ENCODE measurements around the gene RNF214. TPM values are rescaled to one million over a fixed set of nuclear protein-coding genes. Genes with fewer than 3 reads are reported as not detected.

Gene RNF214
- total and polyA plus RNA-seq, 2 donors (not counting 1 experiment from before 2014, with no cell fraction given): 16.0 to 36.1 TPM

- TF ChIP-seq EZH2 (IDR thresholded peaks at IDR 0.05; ENCODE audit: borderline replicate concordance, insufficient read depth, low read depth, low read length, poor library complexity, severe bottlenecking) (no peak), CTCF (IDR thresholded peaks at IDR 0.05) (no peak)
- H3K4me3 ChIP-seq (ENCODE audit: control extremely low read depth in 1 of 5, extremely low read depth in 1 of 5, insufficient read depth in 1 of 5, low read depth in 2 of 5, low read length in 4 of 5): peak overlapping the region in 4 of 5 experiments; percentile 90 to 99 (median 94)
- ATAC-seq (ENCODE audit: low read depth) (no peak), DNase-seq (no peak)
- peaks cover 0 to 3% (median 0%) of the 10 kb centered on the region in 3 donors for H3K9me3 ChIP-seq (ENCODE audit: control extremely low read depth in 1 of 3, control insufficient read depth in 2 of 3, insufficient read depth in 1 of 3, low read length in 2 of 3)
- intact Hi-C loops (cut with micrococcal nuclease): loop anchor here (1.0 to 5.0 kb wide), 4 partner anchors 52 to 587 kb away; partner anchors contain the start of genes BUD13, SIDT2 and SIK3
- peak overlapping the region; percentile 82 to 84 for H3K27ac ChIP-seq (ENCODE audit: low read length in 2 of 2)
- H3K4me1 ChIP-seq (ENCODE audit: control insufficient read depth in 2 of 2, insufficient read depth in 2 of 2, low read length in 2 of 2): peaks cover 34 to 44% of the 10 kb centered on the region in 2 donors
- H3K27me3 ChIP-seq (replicated peaks in 1 of 4; ENCODE audit: control extremely low read depth in 1 of 4, control insufficient read depth in 3 of 4, insufficient read depth in 4 of 4, low read length in 3 of 4): no peaks in the 10 kb centered on the region
- peak overlapping the region; percentile 96 for H3K4me2 ChIP-seq (replicated peaks; ENCODE audit: low read depth, low read length, poor library complexity, severe bottlenecking)
- Mint-ChIP-seq H3K9me3 (ENCODE audit: insufficient read depth) (no peaks in the 10 kb centered on the region), H3K4me3 (peak overlapping the region; percentile 95), H3K27me3 (no peaks in the 10 kb centered on the region), H3K27ac (peak overlapping the region; percentile 99), H3K4me1 (peaks cover 54% of the 10 kb centered on the region)
- peaks cover 67% of the 10 kb centered on the region for H3K79me2 ChIP-seq (ENCODE audit: control insufficient read depth, insufficient read depth, low read length)
- WGBS (ENCODE audit: insufficient coverage): 74% methylated on average over 5 of the region's 5 CpGs
- no peak overlapping the region for H2AFZ ChIP-seq (ENCODE audit: insufficient read depth, low read depth, low read length, poor library complexity, severe bottlenecking)
- H4K20me1 ChIP-seq (ENCODE audit: control insufficient read depth, insufficient read depth, low read length, poor library complexity, severe bottlenecking): no peaks in the 10 kb centered on the region
- peak overlapping the region; percentile 74 for H3K9ac ChIP-seq (ENCODE audit: low read length)
- ChIA-PET POLR2A (interaction anchor here (0.5 to 0.6 kb wide), 3 partner anchors 44 to 135 kb away, joined by 3 to 13 read pairs (median 7); no protein-coding TSS in a partner anchor), CTCF (interaction anchor here (1.2 to 19.9 kb wide), 8 partner anchors 8 to 394 kb away, joined by 3 to 309 read pairs (median 8); partner anchors contain the start of genes PAFAH1B2, SIDT2 and SIK3)
- H3K36me3 ChIP-seq (replicated peaks in 1 of 2; ENCODE audit: control extremely low read depth in 1 of 2, control insufficient read depth in 1 of 2, extremely low read depth in 1 of 2, insufficient read depth in 2 of 2, low read length in 1 of 2): peaks cover 3 to 51% of the 10 kb centered on the region in 2 experiments
Observed at GRCh38 chr11:117229931-117230285, 2.6 kb upstream of the RNF214 start.
